SKM-1 (cell line): ENCODE measurements around the gene DPYD.

Source experiments
- DNase-seq: peaks from one replicate; lab custom pipeline; 2025; ENCODE audit not compliant: unreplicated experiment; lab: John Stamatoyannopoulos, UW

DPYD gene

GRCh38 chr1:97070376-97070775, 850.5 kb downstream of the DPYD start:
- no peak for DNase-seq

GRCh38 chr1:97069312-97069711, 851.5 kb downstream of the DPYD start:
- DNase-seq = no peak

- DNase-seq = no peak
These were observed 854.0 kb downstream of the DPYD start for GRCh38 chr1:97066860-97067259.

GRCh38 chr1:97063532-97063931, 857.3 kb downstream of the DPYD start:
- DNase-seq = no peak

- no peak for DNase-seq
These were observed 859.2 kb downstream of the DPYD start for GRCh38 chr1:97061604-97062003.

- no peak for DNase-seq
These were observed 864.4 kb downstream of the DPYD start for GRCh38 chr1:97056386-97056785.

GRCh38 chr1:97053268-97053667, 867.6 kb downstream of the DPYD start:
- no peak for DNase-seq

GRCh38 chr1:97051823-97052222, 869.0 kb downstream of the DPYD start:
- no peak for DNase-seq

- no peak for DNase-seq
These were observed 870.3 kb downstream of the DPYD start for GRCh38 chr1:97050506-97050905.

- no peak for DNase-seq
These were observed 873.4 kb downstream of the DPYD start for GRCh38 chr1:97047421-97047793.

GRCh38 chr1:97046765-97047420, 873.9 kb downstream of the DPYD start:
- DNase-seq = no peak

GRCh38 chr1:97044159-97044760, 876.6 kb downstream of the DPYD start:
- DNase-seq = no peak

- DNase-seq = no peak
These were observed 878.3 kb downstream of the DPYD start for GRCh38 chr1:97042551-97042950.

GRCh38 chr1:97041026-97041425, 879.8 kb downstream of the DPYD start:
- DNase-seq = no peak

GRCh38 chr1:97038410-97038809, 882.4 kb downstream of the DPYD start:
- DNase-seq = no peak

- DNase-seq = no peak
These were observed 886.2 kb downstream of the DPYD start for GRCh38 chr1:97034651-97035050.

GRCh38 chr1:97033949-97034348, 886.9 kb downstream of the DPYD start:
- no peak for DNase-seq
